Femur (tissue), 1 donor: ENCODE data around the gene PIGS.
"Not testable (repeated sequence)": the region's sequence is repeated elsewhere in the genome, so short reads cannot be mapped to it uniquely, and the experiment has no call there.

ENCODE experiments used
- DNase-seq: peaks from one replicate; pipeline ENCODE4 v3.0.0-alpha.2; 2017

The PIGS gene

GRCh38 chr17:28571361-28572122 is at the start of gene PIGS:
Gene PIGS (minus strand): TSS chr17:28571524. CDS start chr17:28571496, 28 bp downstream.
- peak; percentile 96 for DNase-seq

DNA sequence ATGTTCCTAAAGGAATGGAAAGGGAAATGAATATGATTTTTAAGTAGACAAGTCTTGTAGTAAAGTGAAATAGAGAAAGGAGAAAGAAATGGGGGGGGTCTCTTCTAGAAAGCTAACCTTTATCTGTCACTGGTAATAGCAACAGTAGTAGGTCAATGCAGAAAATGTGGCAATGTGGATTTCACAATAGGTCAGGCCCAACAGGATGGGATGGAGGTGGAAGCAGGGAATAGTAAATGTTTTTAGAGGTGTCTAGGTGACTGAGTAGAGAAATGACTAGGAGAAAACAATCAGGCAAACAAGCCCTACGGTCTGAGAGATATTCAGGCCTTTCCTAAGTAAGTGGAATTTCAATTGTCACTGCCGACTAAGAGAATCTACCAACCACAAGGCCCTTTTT is 48.7 kb upstream of the PIGS start:
- no peak for DNase-seq

GRCh38 chr17:28618464-28618863 is 47.1 kb upstream of the PIGS start:
- no peak for DNase-seq

- no peak for DNase-seq
Observed at GRCh38 chr17:28616281-28616680, 45.0 kb upstream of the PIGS start.

GRCh38 chr17:28615260-28615940 is 44.1 kb upstream of the PIGS start:
- no peak for DNase-seq

- no peak for DNase-seq
Observed at GRCh38 chr17:28613931-28614381, 42.6 kb upstream of the PIGS start, which contains the start of gene RSKR. Gene RSKR (minus strand): TSS chr17:28614185. CDS start chr17:28614161, 24 bp downstream.

GRCh38 chr17:28612936-28613872 is 41.9 kb upstream of the PIGS start:
- DNase-seq, result peak; percentile 28

- no peak for DNase-seq
Observed at GRCh38 chr17:28612531-28612930, 41.2 kb upstream of the PIGS start.

DNA sequence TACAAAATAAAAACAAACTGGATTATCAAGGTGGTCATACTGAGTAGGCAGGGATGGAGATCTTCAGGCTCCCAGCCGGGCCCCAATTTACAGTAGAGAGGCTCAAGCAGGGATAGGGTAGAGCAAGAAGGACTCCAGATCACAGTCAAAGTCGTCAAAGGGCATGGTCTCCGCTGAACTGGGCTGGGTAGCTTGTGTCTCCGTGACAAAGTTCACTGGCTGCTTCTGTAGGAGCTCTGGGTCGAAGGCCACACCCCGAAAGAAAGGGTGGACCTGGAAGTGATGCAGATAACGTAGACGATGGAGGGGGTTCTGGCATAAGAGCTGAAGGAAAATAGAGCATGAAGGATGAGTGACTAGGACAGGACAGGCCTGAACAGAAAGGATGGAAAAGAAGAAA is 39.1 kb upstream of the PIGS start:
- DNase-seq, result no peak

- DNase-seq, result not testable (repeated sequence)
Observed at GRCh38 chr17:28604031-28604430, 32.7 kb upstream of the PIGS start.

GRCh38 chr17:28599311-28600184 is 28.2 kb upstream of the PIGS start:
- DNase-seq, result peak; percentile 78

DNA sequence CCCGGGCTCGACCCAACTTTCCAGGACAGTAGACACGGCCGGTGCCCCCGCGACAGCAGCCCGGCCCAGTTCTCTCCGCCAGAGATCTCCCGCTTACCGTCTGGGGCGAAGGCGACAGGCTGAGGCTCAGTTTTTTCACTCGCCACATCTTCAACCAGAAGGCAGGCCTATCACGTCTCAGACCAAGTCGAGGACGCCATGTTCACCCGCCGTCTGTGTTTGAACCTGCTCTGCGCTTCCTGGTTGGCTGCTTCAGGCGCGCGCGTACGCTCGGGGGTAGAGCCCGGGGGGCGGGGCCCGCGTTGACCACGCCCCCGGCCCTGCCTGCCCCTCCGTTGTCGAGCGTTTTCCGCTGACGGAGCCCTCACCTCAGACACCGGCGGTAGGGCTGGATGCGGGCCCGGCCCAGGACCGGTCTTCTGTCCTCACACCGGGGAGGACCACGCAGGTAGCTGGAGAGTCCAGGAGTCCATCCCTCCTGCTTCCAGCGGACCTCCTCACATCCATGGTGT is 27.5 kb upstream of the PIGS start, which contains the start of gene SPAG5:
Gene SPAG5, minus strand, starts transcription at position 227 of the 512 bp plus-strand sequence. Its CDS starts 79 bp downstream, at position 148.
- DNase-seq, result peak; percentile 96

- no peak for DNase-seq
Observed at GRCh38 chr17:28598389-28598788, 27.1 kb upstream of the PIGS start.

DNA sequence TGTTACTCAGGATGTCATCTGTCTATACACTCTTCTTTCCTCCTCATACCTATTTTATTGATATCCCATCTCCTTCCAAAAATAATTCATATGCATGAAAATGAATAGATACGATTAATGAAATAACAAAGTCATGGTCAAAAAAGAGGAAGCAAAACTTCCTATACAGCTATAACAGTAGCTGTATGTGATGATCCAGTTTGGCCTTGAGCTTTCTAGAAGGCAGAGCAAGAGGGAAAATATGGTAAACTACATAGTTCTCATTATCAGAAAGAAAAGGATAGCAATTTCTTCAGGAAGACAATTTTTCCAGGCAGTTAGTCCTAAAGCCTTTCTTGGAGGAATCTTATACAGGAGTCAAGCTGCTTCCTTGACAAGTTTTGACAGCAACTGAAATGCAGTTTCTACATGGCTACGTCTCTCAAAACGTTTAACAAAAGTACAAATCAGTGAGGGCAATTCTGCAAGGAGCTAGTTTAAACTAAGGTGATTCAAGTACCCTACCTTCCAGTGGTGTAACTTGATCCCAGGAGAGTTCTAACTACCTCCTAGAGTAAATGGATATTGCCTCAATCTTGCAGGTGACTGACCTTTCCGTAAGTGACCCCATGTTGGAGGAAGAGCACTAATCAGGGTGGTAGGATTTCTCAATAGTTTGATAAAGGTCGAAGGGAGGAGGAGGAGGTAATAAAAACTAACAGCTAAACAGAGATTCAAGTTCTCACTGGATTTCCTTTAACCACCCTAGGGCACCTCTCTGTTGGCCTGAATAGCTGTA is 26.5 kb upstream of the PIGS start:
- no peak for DNase-seq

DNA sequence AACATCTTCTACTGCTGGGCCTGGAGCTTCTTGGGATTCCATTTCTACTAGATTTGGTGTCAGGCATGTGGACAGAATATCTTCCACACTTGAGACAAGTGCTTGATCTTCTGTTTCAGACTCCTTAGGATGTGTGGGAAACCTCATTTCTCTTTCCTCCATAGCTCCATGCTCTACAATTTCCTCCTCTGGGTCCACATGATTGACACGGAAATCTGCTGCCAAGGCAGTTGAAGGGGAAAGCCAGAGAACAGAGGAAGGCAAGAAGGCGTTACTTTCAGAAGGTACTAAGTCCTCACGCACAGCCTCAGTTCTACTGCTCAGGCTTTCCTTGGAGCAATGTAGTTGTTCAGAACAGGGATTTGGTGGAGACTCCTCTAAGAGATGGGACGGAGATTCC is 20.9 kb upstream of the PIGS start:
- no peak for DNase-seq

DNA sequence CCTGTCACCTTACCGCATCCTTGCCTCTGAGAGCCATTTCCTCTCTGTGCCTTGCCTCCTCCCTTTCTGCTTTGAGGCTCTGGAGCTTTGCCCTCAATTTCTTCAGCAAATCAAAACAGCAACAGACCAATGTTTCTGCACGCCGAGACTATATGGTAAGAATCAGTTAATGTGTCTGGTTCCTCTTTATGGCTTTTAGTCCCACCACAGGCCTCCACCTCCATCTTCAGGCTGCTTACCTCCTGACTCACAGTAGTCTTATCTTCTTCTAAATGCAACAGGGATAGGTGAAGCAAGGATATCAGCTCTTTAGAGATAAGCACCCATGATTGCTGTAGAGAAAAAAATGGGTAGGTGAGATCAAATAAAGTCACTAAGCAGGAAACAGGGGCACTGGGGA is 14.5 kb upstream of the PIGS start:
- DNase-seq, result no peak

DNA sequence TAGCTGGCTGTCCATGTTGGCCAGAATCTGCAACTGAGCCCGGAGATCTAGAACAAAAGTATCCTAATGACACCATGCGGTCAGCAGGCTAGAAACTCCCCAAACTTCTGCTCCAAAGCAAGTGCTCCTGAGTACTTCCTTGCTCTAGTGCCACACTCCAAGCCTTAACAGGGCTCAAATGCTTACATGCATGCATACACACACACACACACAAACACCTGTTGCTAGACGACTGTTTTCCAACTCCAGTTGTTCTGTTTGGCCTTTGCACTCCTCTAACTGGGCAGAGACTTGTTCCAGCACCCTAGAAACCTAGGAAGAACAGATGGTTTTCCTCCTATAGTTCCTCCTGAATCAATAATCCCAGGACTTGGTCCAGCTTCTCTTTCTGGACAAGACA is 13.1 kb upstream of the PIGS start:
- no peak for DNase-seq

DNA sequence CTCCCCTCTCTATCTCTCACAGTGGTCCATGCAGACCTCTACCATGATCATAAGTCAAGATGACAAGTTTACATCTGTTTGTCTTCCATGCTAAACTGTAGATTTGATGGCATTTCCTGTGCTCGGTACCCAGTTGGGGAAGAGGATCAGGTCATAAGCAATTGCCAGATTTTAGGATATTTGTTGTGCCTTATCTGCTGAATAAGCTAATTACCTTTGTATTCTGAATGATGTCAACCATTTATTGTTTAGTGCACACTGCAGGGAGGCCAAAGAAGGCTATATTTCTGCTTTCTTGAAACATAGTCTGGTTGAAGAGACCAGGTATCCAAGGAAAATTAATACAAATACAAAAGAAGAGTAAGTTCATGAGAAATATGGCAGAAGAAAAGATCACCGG is 11.2 kb upstream of the PIGS start:
- no peak for DNase-seq

- DNase-seq, result no peak
Observed at GRCh38 chr17:28580959-28581358, 9.6 kb upstream of the PIGS start.

DNA sequence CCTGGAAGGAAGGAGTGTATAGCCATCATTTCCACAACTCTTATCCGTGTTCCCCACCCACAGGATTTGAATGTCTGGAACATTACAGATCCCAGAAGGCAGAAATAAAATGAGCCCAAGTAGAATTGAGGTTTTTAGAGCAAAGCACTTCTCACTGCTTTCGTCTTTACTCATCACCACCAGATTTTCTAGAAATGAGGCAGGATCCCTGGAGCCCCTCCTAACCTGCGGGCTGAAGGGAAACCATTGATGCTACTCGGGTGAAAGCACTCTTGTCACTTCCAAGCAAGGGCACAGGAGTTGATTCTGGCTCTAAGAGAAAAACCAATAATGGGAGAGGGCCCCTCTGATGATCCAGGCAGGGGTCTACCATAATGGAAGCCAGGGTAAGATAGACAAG is 8.2 kb upstream of the PIGS start:
- DNase-seq, result no peak
